Body of pancreas (tissue), 4 donors: ENCODE measurements around the gene CDKL5.
"Not testable (repeated sequence)": the region's sequence is repeated elsewhere in the genome, so short reads cannot be mapped to it uniquely, and the experiment has no call there.

Source experiments
- CTCF ChIP-seq, 7 experiments: fragments of 450-650 bp in 4 of 7; fragments of 200-600 bp in 3 of 7; sonication (generic) in 3 of 7; IDR thresholded peaks; one replicate each; pipeline ENCODE4 v1.5.1; 2016 to 2019; ENCODE audit warnings: antibody characterized with exemption in 7 of 7
- POLR2A ChIP-seq, 3 donors: fragments of 450-650 bp; IDR thresholded peaks; one replicate each; pipeline ENCODE4 v1.6.1; 2016; ENCODE audit warnings: antibody characterized with exemption in 3 of 3, mild to moderate bottlenecking in 2 of 3

- not testable (repeated sequence) for TF ChIP-seq CTCF, POLR2A (IDR thresholded peaks at IDR 0.05)
Observed at GRCh38 chrX:18433288-18433687, 7.9 kb downstream of the CDKL5 start.
